Hematopoietic multipotent progenitor cell treated with erythropoietin and hydrocortisone succinate and interleukin-3 and kit ligand, for 8 days (in vitro differentiated cells): Measurements from ENCODE around the gene P2RY14.
A peak's percentile ranks its signal among the peaks of the same experiment; 100 is the strongest.

ENCODE experiments used
- DNase-seq: peaks from one replicate; pipeline ENCODE4 v3.0.0-alpha.2; 2015

P2RY14 gene

GRCh38 chr3:151174351-151174750 is 104.0 kb downstream of the P2RY14 start:
- no peak for DNase-seq

- DNase-seq, result no peak
Observed at GRCh38 chr3:151171145-151171757, 107.1 kb downstream of the P2RY14 start.

- peak; percentile 48 for DNase-seq
Observed at GRCh38 chr3:151169948-151170679, 108.2 kb downstream of the P2RY14 start.

GRCh38 chr3:151169262-151169947 is 108.9 kb downstream of the P2RY14 start:
- no peak for DNase-seq

- DNase-seq, result peak; percentile 60
Observed at GRCh38 chr3:151168269-151169094, 109.9 kb downstream of the P2RY14 start.

- no peak for DNase-seq
Observed at GRCh38 chr3:151166161-151166560, 112.2 kb downstream of the P2RY14 start.

- DNase-seq, result no peak
Observed at GRCh38 chr3:151165226-151165625, 113.1 kb downstream of the P2RY14 start.
